Limb (tissue), 2 donors: ENCODE measurements around the gene SLC2A1.

Experiments
- DNase-seq, 2 donors: peaks; one replicate each; pipeline ENCODE4 v3.0.0-alpha.2; 2016; ENCODE audit errors: extremely low spot score in 2 of 2

Gene SLC2A1

DNA sequence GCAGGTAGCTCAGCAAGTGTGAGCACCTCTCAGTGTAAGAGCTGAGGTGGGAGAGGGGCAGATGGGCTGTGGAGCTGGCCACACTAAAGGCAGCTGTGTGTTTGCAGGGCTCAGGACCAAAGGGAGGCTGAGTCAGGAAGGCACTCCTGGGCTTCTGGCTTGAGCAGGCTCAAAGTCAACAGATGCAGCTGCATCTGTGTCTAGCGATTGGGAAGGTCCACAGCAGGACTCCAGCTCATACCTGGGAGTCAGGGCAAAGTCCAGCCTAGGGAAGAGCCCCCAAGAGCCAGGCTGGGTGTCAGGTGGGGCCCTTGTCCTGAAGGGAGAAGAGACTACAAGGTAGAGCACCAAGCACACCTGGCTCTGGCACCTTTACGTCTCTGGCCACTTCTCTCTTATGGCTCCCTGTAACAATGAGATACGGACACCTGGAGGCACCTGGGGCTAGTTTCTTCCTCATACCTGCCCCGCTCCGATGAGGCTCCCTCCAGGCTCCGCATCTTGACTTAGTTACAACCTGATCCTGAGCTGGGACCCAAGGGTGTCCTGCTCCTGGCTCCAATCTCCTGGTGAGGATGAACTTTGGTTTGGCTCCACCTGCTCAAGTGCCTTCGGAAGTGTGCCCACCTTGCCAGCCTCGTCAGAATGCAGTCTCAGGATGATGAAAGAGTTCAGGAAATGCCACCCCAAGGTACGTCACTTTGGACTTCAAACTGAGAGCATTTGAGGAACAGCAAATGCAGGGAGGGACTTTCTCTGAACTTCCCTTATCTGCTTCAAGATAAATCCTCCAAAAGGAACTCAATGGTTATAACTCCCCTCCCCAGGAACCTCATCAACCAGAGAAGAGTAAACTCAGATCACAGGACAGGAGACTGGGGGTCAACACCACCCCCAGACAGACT, 21.5 kb upstream of the SLC2A1 start:
- no peak for DNase-seq

DNA sequence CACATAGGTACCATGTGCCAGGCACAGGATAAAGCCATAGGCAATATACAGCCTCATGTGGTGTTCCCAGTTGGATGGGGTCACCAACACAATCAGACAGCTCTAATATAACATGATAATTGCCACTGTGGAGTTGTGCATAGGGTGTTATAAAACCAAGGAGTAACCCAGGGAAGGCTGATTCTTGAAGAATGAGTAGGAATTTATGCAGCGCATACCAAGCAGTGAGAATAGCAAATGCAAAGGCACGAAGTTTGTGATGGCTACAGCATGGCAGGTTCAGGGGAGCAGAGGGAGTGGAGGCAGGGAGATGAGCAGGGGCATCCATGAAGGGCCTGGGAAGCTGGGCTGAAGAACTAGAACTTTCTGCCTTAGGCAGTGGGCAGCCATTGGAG, 20.4 kb upstream of the SLC2A1 start:
- DNase-seq: no peak

DNA sequence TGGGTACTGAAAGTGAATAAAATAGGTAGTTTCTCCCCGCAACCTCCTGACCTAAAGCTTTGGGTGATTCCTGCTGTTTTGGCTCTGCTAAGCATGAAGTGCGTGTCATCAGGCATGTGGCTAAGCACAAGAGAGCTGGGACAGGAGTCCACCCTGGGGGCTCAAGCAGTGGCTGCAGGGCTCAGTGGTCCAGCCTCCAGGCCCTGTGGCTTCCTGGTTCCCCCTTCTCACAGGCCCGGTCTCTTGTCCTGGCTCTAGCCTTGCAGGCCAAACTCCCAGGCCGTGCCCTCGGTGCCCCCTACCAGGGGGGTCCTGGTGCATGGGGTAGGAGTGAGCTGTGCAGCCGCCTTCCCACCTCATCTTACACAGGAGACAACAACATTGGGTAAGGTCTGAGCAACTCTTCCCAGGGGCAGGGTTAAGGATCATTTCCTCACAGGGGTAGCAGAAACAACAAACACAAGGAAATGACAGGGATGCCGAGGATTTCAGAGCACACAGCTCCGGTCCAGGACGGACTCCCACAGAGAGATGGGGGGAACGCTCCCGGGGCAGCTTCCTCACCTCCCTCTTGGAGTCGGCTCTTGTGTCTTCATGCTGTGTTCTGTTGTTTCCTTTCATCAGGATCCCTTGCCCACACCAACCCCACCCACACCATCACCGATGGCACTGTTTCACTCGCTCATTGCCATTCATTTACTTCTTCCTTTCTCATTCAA, 19.8 kb upstream of the SLC2A1 start:
- no peak for DNase-seq

DNA sequence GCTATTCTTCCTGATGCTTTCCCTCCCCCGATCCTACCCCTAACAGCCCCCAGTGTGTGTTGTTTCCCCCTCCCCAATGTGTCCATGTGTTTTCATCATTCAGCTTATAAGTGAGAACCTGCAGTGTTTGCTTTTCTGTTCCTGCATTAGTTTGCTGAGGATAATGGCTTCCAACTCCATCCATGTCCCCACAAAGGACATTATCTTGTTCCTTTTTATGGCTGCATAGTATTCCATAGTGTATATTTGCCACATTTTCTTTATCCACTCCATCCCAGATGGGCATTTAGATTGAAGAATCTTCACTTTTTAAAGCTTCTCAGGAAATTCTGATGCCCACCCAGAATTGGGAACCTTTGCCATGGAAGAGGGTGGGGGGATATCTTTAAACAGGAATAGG, 19.0 kb upstream of the SLC2A1 start:
- DNase-seq: no peak

DNA sequence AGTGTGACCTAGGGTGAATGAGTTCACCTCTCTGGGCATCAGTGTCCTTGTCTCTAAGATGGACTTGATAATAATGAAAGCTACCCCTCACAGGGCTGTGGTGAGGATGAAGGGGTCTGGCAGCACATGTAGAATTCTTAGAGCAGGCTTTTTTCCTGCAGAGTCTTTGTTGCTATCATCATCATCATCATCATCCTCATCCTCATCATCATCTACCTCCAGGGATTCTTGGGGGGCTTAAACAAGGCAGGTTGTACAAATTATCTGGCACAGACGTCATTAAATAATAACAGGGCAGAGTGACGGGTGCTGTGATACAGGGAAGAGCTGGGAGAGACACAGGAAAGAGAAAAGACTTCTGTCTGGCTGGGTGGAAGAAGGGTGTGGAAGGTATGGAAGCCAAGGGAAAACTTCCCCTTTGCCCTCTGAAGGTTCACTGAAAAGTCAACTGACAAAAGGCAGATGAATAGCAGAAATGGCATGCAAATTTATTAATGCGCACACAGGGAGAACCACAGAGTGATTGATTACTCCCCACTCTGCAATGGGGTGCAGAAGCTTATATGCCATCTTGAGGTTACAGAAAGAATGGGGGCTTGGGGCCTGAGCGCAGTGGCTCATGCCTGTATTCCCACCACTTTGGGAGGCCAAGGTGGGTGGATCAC, 17.0 kb upstream of the SLC2A1 start:
- no peak for DNase-seq

DNA sequence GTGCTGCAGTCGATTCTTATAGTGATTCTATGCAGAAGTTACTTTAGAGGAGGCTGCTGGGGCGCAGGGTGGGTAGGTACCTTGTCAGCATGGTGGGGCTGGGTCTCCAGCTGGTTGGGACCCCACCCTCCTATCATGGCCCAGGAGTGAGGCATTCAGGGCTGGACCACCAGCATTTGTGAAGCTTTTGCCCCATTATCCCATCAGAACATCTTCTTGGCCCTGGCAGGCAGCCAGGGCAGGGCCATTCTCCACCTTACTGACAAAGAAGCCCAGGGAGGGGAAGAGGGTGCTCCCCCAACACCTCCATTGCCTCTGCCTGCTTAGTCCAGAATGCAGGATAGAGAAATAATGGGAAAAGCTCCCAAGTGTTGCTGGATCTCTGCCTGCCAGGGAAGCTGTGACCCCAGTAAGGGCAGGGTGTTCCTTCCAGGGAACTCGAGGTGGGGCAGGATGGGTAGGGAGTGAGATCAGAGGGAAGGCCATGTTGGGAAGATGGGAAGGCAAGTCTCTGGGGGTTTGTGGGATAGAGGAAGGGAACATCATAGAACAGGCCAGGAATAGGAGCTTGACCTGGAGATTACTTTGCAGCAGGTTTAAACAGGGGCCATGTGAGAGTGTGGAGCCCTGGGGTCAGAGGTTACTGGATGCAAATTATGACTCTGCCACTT, 16.2 kb upstream of the SLC2A1 start:
- DNase-seq: no peak

DNA sequence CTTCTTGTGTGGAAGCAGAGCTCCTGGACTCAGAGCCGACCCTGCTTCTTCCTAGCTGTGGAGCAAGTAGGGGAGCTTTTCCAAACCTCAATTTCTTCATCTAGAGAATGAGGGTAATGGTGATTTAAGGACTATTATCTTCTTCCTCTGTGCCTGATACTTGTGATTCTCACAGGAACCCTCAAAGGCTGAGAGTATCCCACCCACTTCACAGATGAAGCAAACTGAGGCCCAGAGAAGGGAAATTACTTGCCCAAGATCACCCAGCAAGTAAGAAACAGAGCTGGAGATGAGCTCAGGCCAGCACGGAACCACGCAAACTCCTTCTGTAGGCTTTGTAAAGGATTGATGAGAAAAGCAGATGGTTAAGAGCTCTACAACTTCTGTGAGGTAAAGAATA, 15.1 kb upstream of the SLC2A1 start:
- DNase-seq: no peak

DNA sequence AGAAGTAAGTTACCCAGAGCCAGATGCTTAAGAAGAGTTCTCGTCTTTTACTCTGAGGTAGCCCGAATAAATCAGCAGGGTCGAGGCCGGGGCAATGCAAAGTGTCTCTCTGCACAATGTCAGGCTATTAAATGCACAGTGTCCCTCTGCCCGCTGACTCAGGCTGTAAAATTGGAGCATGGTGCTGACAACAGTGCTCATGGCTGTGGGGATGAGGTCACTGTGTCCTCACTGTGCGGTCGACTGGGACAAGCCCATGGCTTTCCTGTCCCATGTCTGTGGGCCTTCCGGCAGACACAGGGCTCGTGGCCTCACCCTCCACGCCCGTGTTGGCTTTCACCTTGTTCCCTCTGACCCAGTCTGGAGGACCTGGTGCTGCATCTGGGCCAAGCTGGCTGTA, 14.6 kb upstream of the SLC2A1 start:
- DNase-seq: no peak

DNA sequence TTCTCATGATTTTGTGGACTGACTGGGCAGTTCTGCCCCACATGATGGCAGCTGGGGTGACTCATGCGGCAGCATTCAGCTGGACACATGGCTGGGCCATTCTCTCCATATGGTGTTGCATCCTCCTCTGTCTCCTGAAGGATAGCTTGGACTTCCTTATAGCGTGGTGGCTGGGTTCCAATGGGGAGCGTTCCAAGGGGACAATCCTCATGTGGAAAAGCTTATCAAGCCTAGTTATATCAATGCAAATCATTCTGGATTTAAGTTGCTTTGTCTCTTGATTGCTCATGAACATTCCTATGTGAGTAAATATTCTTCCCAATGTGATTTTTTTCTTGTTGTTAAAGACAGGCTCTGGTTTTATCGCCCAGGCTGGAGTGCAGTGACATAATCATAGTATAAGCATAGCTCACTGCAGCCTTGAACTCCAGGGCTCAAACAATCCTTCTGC, 13.2 kb upstream of the SLC2A1 start:
- DNase-seq: no peak

DNA sequence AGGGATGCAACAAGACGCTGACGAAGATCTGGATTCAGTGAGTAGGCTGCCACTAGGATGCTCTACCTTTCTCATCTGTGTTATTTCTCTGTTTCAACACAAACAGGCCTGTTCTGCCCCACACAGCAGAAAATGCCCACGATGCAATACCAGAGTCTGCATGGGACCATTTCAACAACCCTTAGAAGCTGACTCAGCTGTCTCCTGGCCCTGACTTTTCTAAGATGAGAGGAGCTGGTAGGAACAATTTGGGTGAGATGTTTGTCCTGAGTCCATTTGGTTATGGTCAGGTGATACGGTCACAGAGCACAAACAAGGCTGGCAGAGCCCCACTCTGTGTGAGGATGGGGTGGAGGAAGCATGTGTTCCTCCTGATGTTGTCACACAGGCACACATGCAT, 11.5 kb upstream of the SLC2A1 start:
- no peak for DNase-seq

DNA sequence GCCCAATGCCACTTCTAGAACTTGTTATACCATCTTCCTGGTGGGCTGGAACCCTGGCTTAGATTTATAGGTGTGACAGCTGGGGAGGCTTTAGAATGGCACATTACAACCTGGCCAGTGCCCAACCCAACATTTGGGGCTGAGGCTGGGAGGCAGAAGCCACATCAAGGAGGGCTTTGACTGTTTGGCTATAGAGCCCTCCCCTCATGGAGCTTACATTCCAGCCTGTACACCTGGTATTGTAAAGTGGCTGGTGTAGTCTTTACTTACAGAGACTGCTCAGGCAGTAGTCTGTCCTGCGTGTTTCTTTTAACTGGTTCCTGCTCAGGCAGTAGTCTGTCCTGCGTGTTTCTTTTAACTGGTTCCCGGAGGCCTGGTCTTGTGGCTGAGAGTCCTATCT, 10.0 kb upstream of the SLC2A1 start:
- no peak for DNase-seq

DNA sequence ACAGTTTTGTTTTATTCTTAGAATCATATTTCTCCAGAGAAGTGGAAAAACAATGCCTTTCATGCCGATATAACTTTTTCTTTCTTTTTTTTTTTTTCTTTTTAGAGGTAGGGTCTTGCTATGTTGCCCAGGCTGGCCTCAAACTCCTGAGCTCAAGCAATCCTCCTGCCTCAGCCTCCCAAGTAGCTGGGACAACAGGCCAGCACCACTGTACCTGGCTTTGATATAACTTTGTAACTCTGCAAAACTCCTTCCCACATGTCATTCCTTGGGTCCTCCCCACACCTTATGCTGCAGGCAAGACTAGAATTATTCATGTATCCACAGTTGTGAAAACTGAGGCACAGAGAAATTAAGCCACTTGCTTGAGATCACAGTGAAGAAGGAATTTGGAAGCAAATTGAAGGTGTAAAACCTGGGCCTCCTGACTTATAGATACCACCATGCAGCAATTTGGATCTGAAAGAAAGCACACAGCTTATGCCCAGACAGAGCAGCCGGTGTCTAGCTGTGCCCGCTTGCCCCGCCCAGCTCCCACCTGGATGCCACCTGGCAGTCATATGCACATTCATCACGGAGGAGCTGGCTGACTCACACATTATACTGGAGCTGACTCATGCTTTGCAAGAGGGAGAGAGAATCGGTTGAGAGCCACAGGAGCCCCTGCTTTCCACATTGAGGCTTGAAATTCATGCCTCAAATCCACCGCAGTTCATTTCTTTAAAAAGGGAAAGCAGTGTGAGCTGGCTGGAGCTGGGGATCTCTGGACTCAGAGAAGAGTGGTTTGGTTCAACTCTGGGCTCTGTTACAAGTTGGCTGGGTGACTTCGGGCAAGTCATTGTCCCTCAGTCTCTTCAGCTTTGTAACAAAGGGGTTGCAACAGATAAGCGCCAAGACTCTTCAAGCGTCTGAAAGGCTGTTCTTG, 8.3 kb upstream of the SLC2A1 start:
- DNase-seq: no peak

DNA sequence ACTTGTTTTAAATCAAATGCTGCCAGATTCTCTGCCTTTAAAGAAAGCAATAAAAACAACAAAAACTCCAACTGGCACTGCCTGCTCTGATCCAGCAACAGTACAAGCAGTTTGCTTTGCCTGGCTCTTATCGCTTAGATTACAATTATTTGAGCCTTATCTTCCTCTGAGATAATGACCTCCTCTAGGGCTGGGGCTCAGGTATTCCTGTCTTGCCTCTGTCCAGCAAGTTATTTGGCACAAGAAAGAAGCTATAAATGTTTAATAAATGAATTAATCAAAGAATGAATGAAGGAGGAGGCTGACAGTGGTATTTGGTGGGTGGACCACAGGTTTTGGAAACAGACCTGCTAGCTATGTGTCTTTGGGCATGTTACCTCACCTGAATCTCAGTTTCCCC, 6.7 kb upstream of the SLC2A1 start:
- no peak for DNase-seq

DNA sequence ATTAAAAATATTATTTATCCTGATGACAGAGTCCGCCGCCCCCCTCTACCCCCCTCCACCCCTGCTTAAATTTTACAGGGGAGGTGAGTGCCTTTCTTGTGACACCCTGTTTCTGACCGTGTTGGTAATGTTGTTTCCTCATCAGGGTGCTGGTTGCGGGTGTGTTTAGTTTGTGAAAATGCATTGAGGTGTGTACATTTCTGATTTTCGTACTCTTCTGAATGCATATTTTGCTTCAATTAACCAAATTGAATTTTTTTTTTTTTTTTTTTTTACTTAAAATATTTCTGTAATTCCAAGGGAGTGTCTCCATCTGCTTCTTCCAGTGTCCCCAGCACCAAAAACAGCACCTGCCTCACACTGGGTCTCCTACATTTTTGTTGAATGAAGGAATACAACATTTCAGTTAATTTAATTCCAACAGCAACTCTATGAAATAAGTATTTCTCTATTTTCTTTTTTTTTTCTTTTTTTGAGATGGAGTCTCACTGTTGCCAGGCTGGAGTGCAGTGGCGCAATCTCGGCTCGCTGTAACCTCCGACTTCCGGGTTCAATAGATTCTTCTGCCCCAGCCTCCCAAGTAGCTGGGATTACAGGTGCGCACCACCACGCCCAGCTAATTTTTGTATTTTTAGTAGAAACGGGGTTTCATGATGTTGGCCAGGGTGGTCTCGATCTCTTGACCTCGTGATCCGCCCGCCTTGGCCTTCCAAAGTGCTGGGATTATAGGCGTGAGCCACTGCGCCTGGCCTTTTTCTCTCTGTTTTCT, 5.6 kb upstream of the SLC2A1 start:
- no peak for DNase-seq

DNA sequence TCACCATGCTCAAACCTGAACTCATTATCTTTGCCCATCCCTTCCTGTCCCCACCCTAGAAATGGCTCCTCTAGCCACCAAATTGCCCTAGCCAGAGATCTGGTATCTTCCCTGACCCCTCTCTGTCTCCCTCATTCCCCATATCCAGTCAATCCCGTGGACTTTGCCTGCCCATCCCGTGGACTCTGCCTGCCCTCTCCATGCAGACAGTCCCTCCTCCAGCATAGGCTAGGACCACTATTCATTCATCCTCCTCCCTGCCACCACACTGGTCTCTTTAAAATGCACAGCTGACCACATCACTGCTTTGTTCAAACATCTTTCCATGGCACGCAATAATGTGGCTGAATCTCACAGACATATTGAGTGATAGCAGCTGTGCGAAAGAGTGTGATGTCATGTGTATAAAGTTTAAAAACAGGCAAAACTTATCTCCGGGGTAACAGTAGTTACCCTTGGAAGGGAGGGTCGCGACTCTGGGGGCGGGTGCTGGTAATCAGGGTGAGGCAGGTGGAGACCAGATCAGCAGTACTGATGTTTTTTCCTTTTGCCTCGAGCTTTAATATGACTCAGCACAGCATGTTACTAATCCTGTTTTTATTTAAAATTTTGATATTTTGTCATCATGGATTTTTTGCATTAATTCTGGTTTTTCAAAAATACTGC, 4.8 kb upstream of the SLC2A1 start:
- DNase-seq: no peak

DNA sequence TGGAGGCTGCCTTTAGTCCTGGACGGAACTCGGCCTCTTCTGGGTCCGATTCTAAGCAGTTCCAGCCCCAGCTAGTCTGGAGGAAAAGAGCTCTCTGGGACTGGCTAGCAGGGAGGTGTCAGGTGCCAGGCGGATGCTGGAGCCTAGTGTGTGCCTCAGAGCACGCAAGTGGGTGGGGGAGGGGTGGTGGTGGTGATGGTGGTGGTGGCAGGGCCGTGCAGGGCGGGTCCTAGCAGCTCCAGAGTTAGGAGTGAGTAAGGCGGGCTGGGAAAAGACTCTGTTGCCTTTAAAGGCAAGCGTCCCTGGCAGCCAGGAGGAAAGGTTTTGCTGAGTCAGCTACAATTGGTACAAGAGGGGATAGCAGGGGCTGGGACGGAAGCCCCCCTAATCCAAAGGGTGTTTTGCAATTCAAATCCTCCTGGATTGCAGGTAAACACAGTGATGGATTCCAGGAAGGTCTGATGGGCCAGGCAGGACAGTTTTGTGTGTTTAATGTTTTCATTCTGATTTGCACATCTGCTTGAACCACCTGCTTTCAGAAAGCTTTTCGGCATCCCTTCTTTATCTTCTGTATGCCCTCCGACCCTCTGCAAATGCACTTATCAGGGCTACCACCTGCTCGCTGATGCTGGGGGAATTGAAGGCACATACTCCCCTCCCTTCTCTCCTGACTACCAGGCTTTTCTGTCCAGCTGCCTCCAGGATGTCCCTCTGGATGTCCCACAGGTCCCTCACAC, 4.1 kb upstream of the SLC2A1 start:
- DNase-seq: peak in 1 of 2 donors; percentile 69

DNA sequence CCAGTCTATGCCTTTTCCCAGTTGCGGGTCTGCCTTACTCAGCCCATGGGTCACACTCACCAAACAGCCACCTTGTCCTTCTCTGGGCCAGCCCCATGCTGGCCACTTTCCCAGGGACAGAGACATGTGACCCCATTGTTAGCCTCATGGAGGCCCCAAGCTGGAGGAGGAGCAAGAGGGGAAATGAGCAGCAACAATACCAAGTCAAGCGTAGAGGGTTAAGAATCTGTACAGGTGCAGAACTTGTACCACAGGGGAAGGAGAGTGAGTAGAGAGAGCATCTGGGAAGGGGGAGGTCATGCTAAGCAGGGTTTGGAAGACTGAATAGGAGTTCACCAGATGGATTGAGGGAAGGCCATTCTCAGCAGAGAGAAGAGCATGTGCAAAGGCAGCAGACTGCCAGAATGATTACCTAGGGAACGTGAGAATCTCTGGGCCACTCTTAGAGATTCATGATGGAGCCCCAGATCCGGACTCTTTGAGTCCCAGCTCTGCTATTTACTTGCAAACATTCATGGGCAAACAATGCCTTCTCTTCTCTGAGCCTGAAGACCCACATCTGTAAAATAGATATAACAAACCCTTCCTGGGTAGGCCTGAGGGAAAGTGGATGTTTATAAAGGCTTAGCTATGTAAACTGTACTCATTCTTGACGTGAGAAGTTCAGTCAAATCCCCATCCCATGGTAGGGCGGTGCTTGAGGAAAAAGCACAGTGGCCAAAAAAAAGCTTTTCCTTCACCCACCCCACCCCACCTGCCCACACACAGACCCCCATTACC, 2.8 kb upstream of the SLC2A1 start:
- DNase-seq: no peak
